HFFc6 (cell line): ENCODE results near the gene ZDHHC24. TPM values are rescaled to one million over a fixed set of nuclear protein-coding genes. Genes with fewer than 3 reads are reported as not detected.

Source experiments
- DNase-seq: peaks from one replicate; pipeline ENCODE4 v3.0.0-alpha.2; 2018
- H3K27ac Mint-ChIP-seq: 2 replicates; pipeline ENCODE4 v1.8.0; 2020; ENCODE audit warnings: mild to moderate bottlenecking, mixed read lengths
- H3K27me3 Mint-ChIP-seq: 2 replicates; pipeline ENCODE4 v1.8.0; 2021; ENCODE audit warnings: mild to moderate bottlenecking, moderate library complexity, mixed read lengths; ENCODE audit not compliant: insufficient read depth
- H3K36me3 Mint-ChIP-seq: 2 replicates; pipeline ENCODE4 v1.8.0; 2021; ENCODE audit warnings: low read depth, mixed read lengths
- H3K4me1 Mint-ChIP-seq: 2 replicates; pipeline ENCODE4 v1.8.0; 2020; ENCODE audit warnings: low read depth, mixed read lengths
- H3K4me3 Mint-ChIP-seq: 2 replicates; pipeline ENCODE4 v1.8.0; 2020; ENCODE audit warnings: mild to moderate bottlenecking, moderate library complexity, mixed read lengths
- H3K9me3 Mint-ChIP-seq: 2 replicates; pipeline ENCODE4 v1.8.0; 2020; ENCODE audit warnings: mild to moderate bottlenecking, mixed read lengths
- total RNA-seq, 6 experiments: library from RNA; stranded (reverse); fragmentation: NEBNext Ultra II Directional; extraction: Animal tissue kit (Norgen Biotek cat#: 25700); gene quantifications; 2 replicates in 1 of 6; 3 replicates in 5 of 6; pipeline ENCODE4 v1.2.3, GENCODE V29; 2021
- TF ChIP-seq, protein P1 (sequence below): fragments of 200-600 bp; sonication (generic); IDR thresholded peaks from 2 replicates; pipeline ENCODE4 v1.5.0; 2021; ENCODE audit warnings: antibody characterized with exemption, mild to moderate bottlenecking

ZDHHC24 gene
- total RNA-seq, 6 experiments from 2014 or later: 15.4 to 23.3 (median 18.6) TPM

DNA sequence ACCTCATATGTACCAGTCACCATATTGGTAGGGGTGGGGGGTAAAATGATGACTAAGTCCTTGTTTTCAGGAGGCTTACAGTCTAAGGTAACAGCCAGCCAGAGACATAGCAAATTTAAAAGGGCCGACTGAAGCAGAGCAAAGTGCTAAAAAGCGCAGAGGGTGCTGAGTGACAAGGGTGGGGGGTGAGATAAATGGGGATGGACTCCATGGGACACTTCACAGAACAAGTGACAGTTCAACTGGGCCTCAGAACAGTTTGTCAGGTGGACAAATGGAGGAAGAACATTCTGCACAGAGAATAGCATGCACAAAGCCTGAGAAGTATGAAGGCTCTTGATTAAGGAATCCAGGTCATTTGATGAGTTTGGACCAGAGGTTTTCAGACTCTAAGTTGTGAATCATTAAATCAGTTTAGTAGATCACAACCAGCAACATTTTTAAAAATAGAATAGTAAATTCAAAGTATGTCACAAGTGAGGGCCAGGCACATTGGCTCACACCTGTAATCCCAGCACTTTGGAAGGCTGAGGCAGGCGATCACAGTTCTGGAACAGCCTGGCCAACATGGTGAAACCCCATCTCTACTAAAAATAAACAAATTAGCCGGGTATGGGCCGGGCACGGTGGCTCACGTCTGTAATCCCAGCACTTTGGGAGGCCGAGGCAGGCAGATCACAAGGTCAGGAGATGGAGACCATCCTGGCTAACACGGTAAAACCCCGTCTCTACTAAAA, 21.4 kb downstream of the ZDHHC24 start:
- no peaks in the 10 kb centered on the region for H3K4me1 Mint-ChIP-seq
- DNase-seq: no peak
- no peak overlapping the region for H3K27ac Mint-ChIP-seq
- H3K27me3 Mint-ChIP-seq: peaks cover 4% of the 10 kb centered on the region
- no peak overlapping the region for H3K4me3 Mint-ChIP-seq
- TF ChIP-seq, protein P1, sequence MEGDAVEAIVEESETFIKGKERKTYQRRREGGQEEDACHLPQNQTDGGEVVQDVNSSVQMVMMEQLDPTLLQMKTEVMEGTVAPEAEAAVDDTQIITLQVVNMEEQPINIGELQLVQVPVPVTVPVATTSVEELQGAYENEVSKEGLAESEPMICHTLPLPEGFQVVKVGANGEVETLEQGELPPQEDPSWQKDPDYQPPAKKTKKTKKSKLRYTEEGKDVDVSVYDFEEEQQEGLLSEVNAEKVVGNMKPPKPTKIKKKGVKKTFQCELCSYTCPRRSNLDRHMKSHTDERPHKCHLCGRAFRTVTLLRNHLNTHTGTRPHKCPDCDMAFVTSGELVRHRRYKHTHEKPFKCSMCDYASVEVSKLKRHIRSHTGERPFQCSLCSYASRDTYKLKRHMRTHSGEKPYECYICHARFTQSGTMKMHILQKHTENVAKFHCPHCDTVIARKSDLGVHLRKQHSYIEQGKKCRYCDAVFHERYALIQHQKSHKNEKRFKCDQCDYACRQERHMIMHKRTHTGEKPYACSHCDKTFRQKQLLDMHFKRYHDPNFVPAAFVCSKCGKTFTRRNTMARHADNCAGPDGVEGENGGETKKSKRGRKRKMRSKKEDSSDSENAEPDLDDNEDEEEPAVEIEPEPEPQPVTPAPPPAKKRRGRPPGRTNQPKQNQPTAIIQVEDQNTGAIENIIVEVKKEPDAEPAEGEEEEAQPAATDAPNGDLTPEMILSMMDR: no peak
- H3K9me3 Mint-ChIP-seq: no peaks in the 10 kb centered on the region
- peaks cover 11% of the 10 kb centered on the region; the same call in 1 of the 2 replicates for H3K36me3 Mint-ChIP-seq

DNA sequence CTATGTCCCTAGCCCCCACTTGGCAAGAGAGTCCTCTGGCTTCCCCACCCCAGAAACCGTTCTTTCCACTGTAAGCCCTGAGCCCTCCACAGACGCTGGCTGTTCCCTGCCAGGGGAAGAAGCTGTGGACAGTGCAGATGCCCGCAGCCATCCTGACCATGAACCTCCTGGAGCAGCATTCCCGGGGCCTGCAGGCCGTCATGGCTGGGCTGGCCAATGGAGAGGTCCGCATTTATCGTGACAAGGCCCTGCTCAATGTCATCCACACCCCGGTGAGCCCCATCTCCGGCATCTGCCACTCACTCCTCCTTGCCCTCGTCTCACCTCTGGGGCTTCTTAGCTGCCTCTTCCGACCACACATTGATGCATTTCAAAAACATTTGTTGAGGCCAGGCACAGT, 22.2 kb downstream of the ZDHHC24 start:
- Mint-ChIP-seq H3K27me3 (peaks cover 4% of the 10 kb centered on the region), H3K36me3 (peaks cover 11% of the 10 kb centered on the region; the same call in 1 of the 2 replicates), H3K27ac (no peak overlapping the region), H3K4me1 (no peaks in the 10 kb centered on the region), H3K4me3 (no peak overlapping the region), H3K9me3 (no peaks in the 10 kb centered on the region)
- DNase-seq: no peak
- TF ChIP-seq, protein P1: no peak

DNA sequence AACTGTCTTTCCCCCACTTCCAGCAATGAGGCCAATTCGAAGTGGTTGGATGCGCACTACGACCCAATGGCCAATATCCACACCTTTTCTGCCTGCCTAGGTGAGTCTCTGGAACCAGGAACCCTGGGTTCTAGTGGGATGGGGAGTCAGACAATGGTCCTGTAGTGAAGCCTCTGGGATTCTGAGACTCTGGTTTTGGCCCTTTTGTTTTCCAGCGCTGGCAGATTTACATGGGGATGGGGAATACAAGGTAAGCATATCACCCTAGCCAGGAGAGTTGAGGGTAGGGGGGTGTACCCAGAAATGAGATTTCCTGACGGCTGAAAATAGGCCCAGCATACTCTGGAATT, 34.9 kb downstream of the ZDHHC24 start:
- Mint-ChIP-seq H3K4me1 (peaks cover 9% of the 10 kb centered on the region), H3K9me3 (no peaks in the 10 kb centered on the region), H3K27me3 (no peaks in the 10 kb centered on the region; the same call in 1 of the 2 replicates), H3K4me3 (peak overlapping the region; percentile 99), H3K36me3 (no peaks in the 10 kb centered on the region), H3K27ac (peak overlapping the region; percentile 69)
- no peak for DNase-seq
- TF ChIP-seq, protein P1: no peak

DNA sequence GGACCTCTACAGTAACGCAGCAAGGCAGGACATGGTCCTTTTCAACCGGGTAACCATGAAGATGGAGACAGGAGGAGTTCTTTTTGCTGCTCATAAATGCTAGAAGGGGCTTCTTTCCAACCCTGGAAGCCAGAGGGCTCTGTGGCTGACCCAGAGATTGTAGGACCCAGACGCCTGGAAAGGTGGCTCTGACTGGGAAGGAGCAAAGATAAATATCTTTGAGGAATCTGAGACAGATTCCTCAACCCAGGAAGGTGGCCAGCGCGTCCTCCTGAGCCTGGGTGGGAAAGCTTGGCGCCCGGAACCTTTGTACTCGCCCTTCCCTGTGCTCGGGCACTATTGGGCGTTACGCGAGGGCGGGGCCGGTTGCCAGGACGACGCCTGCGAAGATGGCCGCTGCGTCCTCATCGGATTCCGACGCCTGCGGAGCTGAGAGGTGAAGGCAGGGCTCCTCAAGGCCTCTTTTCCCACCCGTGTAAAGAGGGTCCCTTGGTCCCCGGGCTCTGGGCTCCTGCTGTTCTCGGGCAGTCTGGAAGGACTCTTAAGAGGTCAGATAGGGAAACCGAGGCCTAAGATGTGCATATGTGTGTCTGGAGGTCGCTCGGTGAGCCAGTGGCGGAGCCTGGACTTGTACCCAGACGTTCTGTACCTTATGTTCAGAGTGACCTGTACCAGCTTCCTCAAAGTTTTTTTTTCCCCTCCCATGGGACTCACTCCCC, 35.4 kb downstream of the ZDHHC24 start, which contains the start of gene BBS1:
Gene BBS1 (plus strand): TSS at position 365 of the 719 bp plus-strand sequence. CDS start 25 bp downstream, at position 390.
- TF ChIP-seq, protein P1: no peak
- DNase-seq: peak; percentile 68
- no peaks in the 10 kb centered on the region for H3K9me3 Mint-ChIP-seq
- H3K27ac Mint-ChIP-seq: peak within 1 kb of the TSS; percentile 69
- H3K27me3 Mint-ChIP-seq: no peaks in the 10 kb centered on the region; the same call in 1 of the 2 replicates
- peaks cover 1% of the 10 kb centered on the region; the same call in 1 of the 2 replicates for H3K36me3 Mint-ChIP-seq
- H3K4me1 Mint-ChIP-seq: peaks cover 9% of the 10 kb centered on the region
- H3K4me3 Mint-ChIP-seq: peak within 1 kb of the TSS; percentile 99

DNA sequence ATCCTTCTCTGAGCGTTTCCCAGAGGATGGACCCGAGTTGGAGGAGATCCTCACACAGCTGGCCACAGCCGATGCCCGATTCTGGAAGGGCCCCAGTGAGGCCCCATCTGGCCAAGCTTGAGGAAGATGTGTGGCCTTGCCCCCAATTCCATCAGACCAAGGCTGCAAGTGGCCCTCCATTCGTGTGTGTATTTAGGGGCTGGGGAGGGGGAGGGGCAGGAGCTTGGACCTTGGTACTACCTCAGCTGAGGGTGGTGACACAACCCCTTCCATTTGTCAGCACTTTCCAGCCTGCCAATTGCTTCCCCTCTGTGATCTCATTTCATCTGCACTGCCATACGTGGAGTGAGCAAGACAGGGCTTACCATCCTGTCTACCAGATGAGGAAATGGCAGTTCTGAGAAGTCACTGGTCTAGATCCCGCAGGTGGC, 36.7 kb downstream of the ZDHHC24 start:
- H3K4me3 Mint-ChIP-seq: no peak overlapping the region
- H3K4me1 Mint-ChIP-seq: peaks cover 9% of the 10 kb centered on the region
- no peaks in the 10 kb centered on the region; the same call in 1 of the 2 replicates for H3K27me3 Mint-ChIP-seq
- no peaks in the 10 kb centered on the region for H3K9me3 Mint-ChIP-seq
- TF ChIP-seq, protein P1: no peak
- no peak for DNase-seq
- peaks cover 4% of the 10 kb centered on the region; the same call in 1 of the 2 replicates for H3K36me3 Mint-ChIP-seq
- no peak overlapping the region for H3K27ac Mint-ChIP-seq
